Measurements from ENCODE around the gene INVS.

The INVS gene

DNA sequence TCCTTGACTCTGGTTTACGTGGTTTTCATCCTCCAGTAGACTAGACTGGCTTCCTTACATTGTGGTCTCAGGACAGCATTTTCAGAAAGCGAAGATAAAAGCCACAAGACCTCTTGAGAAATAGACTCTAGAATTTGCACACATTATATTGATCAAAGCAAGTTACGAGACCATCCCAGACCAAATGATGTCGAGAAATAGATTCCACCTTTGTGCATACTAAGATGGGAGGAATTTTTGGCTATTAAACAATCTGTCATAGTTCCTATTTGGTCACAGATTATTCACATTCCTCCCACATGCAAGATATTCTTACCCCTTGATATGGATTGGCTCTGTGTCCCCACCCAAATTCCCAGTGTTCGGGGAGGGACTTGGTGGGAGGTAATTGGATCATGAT lies 188.1 kb downstream of the INVS start:
- no peak for DNase-seq (ENCODE audit: low spot score)
- no peak for TF ChIP-seq CTCF (IDR thresholded peaks at IDR 0.05)
- no peak overlapping the region for H3K27ac ChIP-seq
- H3K4me3 ChIP-seq = no peak overlapping the region

GRCh38 chr9:100290714-100291113 lies 191.7 kb downstream of the INVS start:
- TF ChIP-seq CTCF (IDR thresholded peaks at IDR 0.05) = no peak
- DNase-seq (ENCODE audit: low spot score) = no peak
- Histone ChIP-seq H3K27ac (no peak overlapping the region), H3K4me3 (no peak overlapping the region)

- no peak overlapping the region for H3K4me3 ChIP-seq
- no peak for TF ChIP-seq CTCF (IDR thresholded peaks at IDR 0.05)
- DNase-seq (ENCODE audit: low spot score) = no peak
- H3K27ac ChIP-seq = no peak overlapping the region
Observed at GRCh38 chr9:100292414-100292813, 193.4 kb downstream of the INVS start.

DNA sequence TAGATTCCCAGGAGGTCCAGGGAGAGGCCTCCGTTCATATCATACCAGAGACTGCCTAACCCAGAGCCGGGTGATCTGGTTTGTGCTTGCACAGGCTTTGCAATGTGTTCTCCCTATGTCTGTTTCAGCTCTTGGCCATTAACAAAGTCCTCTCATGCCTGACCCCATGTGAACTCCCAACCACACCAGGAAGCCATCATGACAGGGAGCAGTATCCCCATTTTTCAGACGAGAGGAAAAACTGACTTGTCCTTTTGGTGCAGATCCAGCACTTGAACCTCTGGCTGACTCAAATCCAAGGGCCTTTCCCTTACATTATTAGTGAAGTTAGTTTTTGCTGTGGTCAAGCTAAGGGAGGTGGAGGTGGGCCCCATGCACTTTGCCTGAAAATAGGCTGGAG lies 195.3 kb downstream of the INVS start:
- no peak for DNase-seq (ENCODE audit: low spot score)
- no peak for TF ChIP-seq CTCF (IDR thresholded peaks at IDR 0.05)
- Histone ChIP-seq H3K27ac (no peak overlapping the region), H3K4me3 (no peak overlapping the region)

GRCh38 chr9:100294806-100295205 lies 195.8 kb downstream of the INVS start:
- no peak for TF ChIP-seq CTCF (IDR thresholded peaks at IDR 0.05)
- no peak overlapping the region for H3K27ac ChIP-seq
- DNase-seq (ENCODE audit: low spot score) = no peak
- no peak overlapping the region for H3K4me3 ChIP-seq

DNA sequence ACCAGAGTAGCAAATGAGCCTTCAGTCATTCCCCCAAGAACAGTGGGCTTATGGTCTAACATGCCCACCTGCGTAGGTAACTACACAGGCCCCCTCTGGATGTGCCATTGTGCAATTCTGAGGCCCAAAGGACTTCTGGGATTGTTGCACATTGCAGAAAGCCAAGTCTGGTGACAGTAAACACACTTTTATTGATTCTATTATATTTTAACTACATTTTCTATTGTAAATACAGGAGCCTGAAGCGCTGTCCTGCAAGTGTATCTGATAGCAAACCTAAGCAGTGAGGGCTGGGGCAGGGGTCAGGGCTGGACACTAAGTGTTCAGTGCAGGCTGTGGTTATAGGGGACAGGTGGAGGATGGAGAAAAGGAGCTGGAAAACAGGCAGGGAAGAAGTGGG lies 196.2 kb downstream of the INVS start:
- DNase-seq (ENCODE audit: low spot score) = no peak
- TF ChIP-seq CTCF (IDR thresholded peaks at IDR 0.05) = no peak
- H3K27ac ChIP-seq = no peak overlapping the region
- no peak overlapping the region for H3K4me3 ChIP-seq

- Histone ChIP-seq H3K27ac (no peak overlapping the region), H3K4me3 (no peak overlapping the region)
- TF ChIP-seq CTCF (IDR thresholded peaks at IDR 0.05) = no peak
- no peak for DNase-seq (ENCODE audit: low spot score)
Observed at GRCh38 chr9:100296407-100296806, 197.4 kb downstream of the INVS start.

All from coronary artery (tissue), 2 donors.